CD4-positive, CD25-positive, alpha-beta regulatory T cell (primary cell): ENCODE results near the gene ARID1B. TPM values are rescaled to one million over a fixed set of nuclear protein-coding genes. Genes with fewer than 3 reads are reported as not detected.

ENCODE experiments used
- ATAC-seq, 2 donors: fragments of 150-1000 bp; cut with Tn5 transposase; one replicate each; pipeline ENCODE4 v1.10.0; 2021; ENCODE audit warnings: low read depth in 2 of 2, moderate number of reproducible peaks in 2 of 2, moderate library complexity in 1 of 2
- DNase-seq, 3 donors: peaks; one replicate each; pipeline versions ENCODE4 v3.0.0 to v3.0.0-alpha.2; 2012 to 2022; ENCODE audit warnings: mixed read lengths in 1 of 3
- H3K27ac ChIP-seq: one replicate; pipeline ENCODE4 v1.7.0; 2013; ENCODE audit warnings: mild to moderate bottlenecking, low read length; ENCODE audit not compliant: insufficient read depth, poor library complexity, severe bottlenecking
- H3K27me3 ChIP-seq: one replicate; pipeline ENCODE4 v1.7.0; 2013; ENCODE audit warnings: low read length; ENCODE audit not compliant: control insufficient read depth, insufficient read depth
- H3K36me3 ChIP-seq: one replicate; pipeline ENCODE4 v1.7.0; 2013; ENCODE audit warnings: mild to moderate bottlenecking, low read length, moderate library complexity; ENCODE audit not compliant: control insufficient read depth, insufficient read depth
- H3K4me1 ChIP-seq: 2 replicates; pipeline ENCODE4 v1.7.0; 2013; ENCODE audit warnings: mild to moderate bottlenecking, low read length; ENCODE audit not compliant: insufficient read depth, control insufficient read depth, poor library complexity, severe bottlenecking
- H3K4me3 ChIP-seq: one replicate; pipeline ENCODE4 v1.7.0; 2013; ENCODE audit warnings: low read depth, mild to moderate bottlenecking, low read length, moderate library complexity
- H3K9me3 ChIP-seq, 2 experiments: 1 replicate in 1 of 2; 2 replicates in 1 of 2; pipeline ENCODE4 v1.7.0; 2013; ENCODE audit warnings: low read length in 2 of 2, mild to moderate bottlenecking in 1 of 2, moderate library complexity in 1 of 2; ENCODE audit not compliant: control insufficient read depth in 2 of 2
- H3K27ac Mint-ChIP-seq, 3 donors: one replicate each; pipeline ENCODE4 v1.8.0; 2020 to 2022; ENCODE audit warnings: mild to moderate bottlenecking in 3 of 3, mixed read lengths in 3 of 3, moderate library complexity in 2 of 3
- H3K27me3 Mint-ChIP-seq: one replicate; pipeline ENCODE4 v1.8.0; 2022; ENCODE audit warnings: mild to moderate bottlenecking, mixed read lengths
- H3K36me3 Mint-ChIP-seq: one replicate; pipeline ENCODE4 v1.8.0; 2020; ENCODE audit warnings: mixed read lengths
- H3K4me1 Mint-ChIP-seq, 4 donors: one replicate each; pipeline ENCODE4 v1.8.0; 2020 to 2022; ENCODE audit warnings: mixed read lengths in 4 of 4, mild to moderate bottlenecking in 1 of 4
- H3K4me3 Mint-ChIP-seq, 4 donors: one replicate each; pipeline ENCODE4 v1.8.0; 2020 to 2022; ENCODE audit warnings: mild to moderate bottlenecking in 4 of 4, mixed read lengths in 4 of 4, moderate library complexity in 3 of 4
- H3K9me3 Mint-ChIP-seq, 7 donors: one replicate each; pipeline ENCODE4 v1.8.0; 2020 to 2022; ENCODE audit warnings: mixed read lengths in 7 of 7, mild to moderate bottlenecking in 3 of 7, moderate library complexity in 2 of 7
- polyA plus RNA-seq, 4 donors: library from polyadenylated mRNA; unstranded; fragments of 300-500 nt; fragmentation: Illumina TruSeq; gene quantifications; one replicate each; pipeline ENCODE4 v1.2.3, GENCODE V29; 2021
- total RNA-seq: library from RNA; stranded (reverse); gene quantifications from one replicate; pipeline ENCODE4 v1.2.3, GENCODE V29; 2022

The ARID1B gene
- total and polyA plus RNA-seq, 5 donors from 2014 or later, result 9.8 to 186 (median 12.4) TPM

DNA sequence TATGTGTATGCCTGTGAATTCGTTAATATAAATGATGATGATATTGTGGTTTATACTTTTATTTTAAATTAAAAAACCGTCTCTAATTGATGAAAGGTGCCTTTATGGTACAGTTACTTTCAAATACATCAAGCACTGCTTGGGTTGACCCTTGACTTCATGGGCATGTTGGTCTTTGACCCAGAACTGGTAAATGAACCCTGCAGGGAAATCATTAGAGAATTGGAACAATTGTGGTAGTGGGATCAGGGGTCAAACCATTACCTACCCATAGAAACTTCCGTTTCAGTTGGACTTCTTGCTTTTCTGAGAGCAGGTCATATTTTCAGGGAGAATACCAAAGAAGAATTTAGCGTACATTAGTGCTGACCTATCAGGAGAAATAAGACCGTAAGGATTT is 288.2 kb downstream of the ARID1B start:
- no peak for DNase-seq
- peaks cover 35 to 71% (median 54%) of the 10 kb centered on the region in 4 donors for H3K4me1 Mint-ChIP-seq

GRCh38 chr6:157066781-157067491 is 289.8 kb downstream of the ARID1B start:
- DNase-seq, result no peak
- H3K27me3 ChIP-seq, result no peaks in the 10 kb centered on the region
- H3K4me3 Mint-ChIP-seq, result peak overlapping the region in 1 of 4 donors; percentile 14
- no peak overlapping the region for H3K4me3 ChIP-seq
- no peak for ATAC-seq
- peaks cover 39 to 77% (median 59%) of the 10 kb centered on the region in 4 donors for H3K4me1 Mint-ChIP-seq
- H3K4me1 ChIP-seq, result peaks cover 31% of the 10 kb centered on the region
- H3K27me3 Mint-ChIP-seq, result no peaks in the 10 kb centered on the region
- peak overlapping the region in 2 of 3 donors; percentile 24 to 26 for H3K27ac Mint-ChIP-seq
- peaks cover 0 to 2% (median 0%) of the 10 kb centered on the region in 7 donors for H3K9me3 Mint-ChIP-seq
- no peaks in the 10 kb centered on the region for H3K9me3 ChIP-seq
- H3K36me3 ChIP-seq, result no peaks in the 10 kb centered on the region
- no peaks in the 10 kb centered on the region for H3K36me3 Mint-ChIP-seq
- no peak overlapping the region for H3K27ac ChIP-seq

More for the DNA sequence above, 288.2 kb downstream of the ARID1B start:
- Histone ChIP-seq H3K9me3 (no peaks in the 10 kb centered on the region), H3K4me1 (peaks cover 31% of the 10 kb centered on the region), H3K27me3 (no peaks in the 10 kb centered on the region), H3K4me3 (no peak overlapping the region), H3K27ac (no peak overlapping the region), H3K36me3 (no peaks in the 10 kb centered on the region)
- H3K9me3 Mint-ChIP-seq, result peaks cover 0 to 2% (median 0%) of the 10 kb centered on the region in 7 donors
- no peaks in the 10 kb centered on the region for H3K27me3 Mint-ChIP-seq
- no peak overlapping the region for H3K27ac Mint-ChIP-seq
- no peak for ATAC-seq
- H3K4me3 Mint-ChIP-seq, result peak overlapping the region in 1 of 4 donors; percentile 27
- no peaks in the 10 kb centered on the region for H3K36me3 Mint-ChIP-seq

DNA sequence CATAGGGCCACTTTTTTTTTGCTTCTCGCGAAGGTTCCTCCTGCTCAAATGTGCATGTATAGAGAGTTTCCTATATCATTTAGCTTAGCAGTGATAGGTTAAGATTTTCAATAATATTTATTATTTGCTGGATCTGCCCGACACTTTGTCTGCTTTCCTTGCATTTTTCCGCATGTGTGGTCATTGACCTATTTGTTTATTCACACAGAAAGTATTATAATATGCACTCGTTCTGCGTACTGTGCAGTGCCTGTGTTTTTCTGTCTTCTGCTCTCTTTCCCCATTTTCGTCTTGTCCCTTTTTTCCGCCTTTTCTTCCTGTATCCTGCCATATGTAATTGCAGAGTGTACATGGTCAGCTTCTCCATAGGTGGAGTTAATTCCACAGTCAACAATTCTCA is 290.3 kb downstream of the ARID1B start:
- Mint-ChIP-seq H3K4me1 (peaks cover 43 to 75% (median 60%) of the 10 kb centered on the region in 4 donors), H3K36me3 (no peaks in the 10 kb centered on the region), H3K27me3 (no peaks in the 10 kb centered on the region), H3K4me3 (no peak overlapping the region), H3K27ac (no peak overlapping the region), H3K9me3 (peaks cover 0 to 2% (median 0%) of the 10 kb centered on the region in 7 donors)
- DNase-seq (no peak), ATAC-seq (no peak)
- Histone ChIP-seq H3K27me3 (no peaks in the 10 kb centered on the region), H3K9me3 (no peaks in the 10 kb centered on the region), H3K4me3 (no peak overlapping the region), H3K27ac (no peak overlapping the region), H3K36me3 (no peaks in the 10 kb centered on the region), H3K4me1 (peaks cover 31% of the 10 kb centered on the region)

GRCh38 chr6:157068691-157069324 is 291.6 kb downstream of the ARID1B start:
- H3K9me3 Mint-ChIP-seq, result peaks cover 0 to 2% (median 0%) of the 10 kb centered on the region in 7 donors
- peaks cover 35 to 69% (median 54%) of the 10 kb centered on the region in 4 donors for H3K4me1 Mint-ChIP-seq
- Histone ChIP-seq H3K4me3 (peak overlapping the region; percentile 70), H3K36me3 (peaks cover 2% of the 10 kb centered on the region), H3K27me3 (no peaks in the 10 kb centered on the region), H3K4me1 (peaks cover 28% of the 10 kb centered on the region), H3K9me3 (no peaks in the 10 kb centered on the region), H3K27ac (peak overlapping the region; percentile 16)
- peaks cover 5% of the 10 kb centered on the region for H3K36me3 Mint-ChIP-seq
- peak overlapping the region; percentile 15 to 70 (median 47) for H3K4me3 Mint-ChIP-seq
- DNase-seq, result peak in 1 of 3 donors; percentile 66
- peak; percentile 62 to 68 for ATAC-seq
- H3K27me3 Mint-ChIP-seq, result no peaks in the 10 kb centered on the region
- peak overlapping the region; percentile 50 to 70 (median 62) for H3K27ac Mint-ChIP-seq

DNA sequence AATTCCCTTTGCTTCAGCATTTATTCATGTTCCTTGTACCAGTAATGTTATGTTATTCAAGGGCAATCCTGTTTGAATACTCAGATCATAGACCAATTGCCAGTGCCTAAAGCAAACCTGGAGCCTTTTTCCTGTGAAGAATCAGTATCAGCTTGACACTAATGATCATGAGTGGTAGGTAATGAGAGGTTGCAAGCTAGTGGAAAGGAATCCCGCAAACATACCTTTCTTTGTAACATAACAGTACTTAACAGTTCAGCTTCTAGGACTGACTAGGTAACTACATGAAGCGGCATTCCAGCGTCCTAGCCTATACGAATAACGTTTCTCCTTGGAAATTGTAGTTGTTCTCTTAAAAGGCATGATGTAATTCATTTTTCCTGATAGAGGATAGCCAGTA is 292.4 kb downstream of the ARID1B start:
- no peak overlapping the region for H3K27ac Mint-ChIP-seq
- peak overlapping the region; percentile 33 for H3K4me3 ChIP-seq
- peaks cover 2% of the 10 kb centered on the region for H3K36me3 ChIP-seq
- no peaks in the 10 kb centered on the region for H3K27me3 Mint-ChIP-seq
- peaks cover 0 to 2% (median 0%) of the 10 kb centered on the region in 7 donors for H3K9me3 Mint-ChIP-seq
- peaks cover 35 to 66% (median 56%) of the 10 kb centered on the region in 4 donors for H3K4me1 Mint-ChIP-seq
- H3K27me3 ChIP-seq, result no peaks in the 10 kb centered on the region
- H3K36me3 Mint-ChIP-seq, result peaks cover 10% of the 10 kb centered on the region
- H3K4me1 ChIP-seq, result peaks cover 28% of the 10 kb centered on the region
- no peak for DNase-seq
- no peak overlapping the region for H3K4me3 Mint-ChIP-seq
- no peaks in the 10 kb centered on the region for H3K9me3 ChIP-seq
- ATAC-seq, result no peak
- H3K27ac ChIP-seq, result no peak overlapping the region

- Histone ChIP-seq H3K9me3 (no peaks in the 10 kb centered on the region), H3K36me3 (peaks cover 2% of the 10 kb centered on the region), H3K27ac (no peak overlapping the region), H3K4me3 (no peak overlapping the region), H3K4me1 (peaks cover 28% of the 10 kb centered on the region), H3K27me3 (no peaks in the 10 kb centered on the region)
- peak overlapping the region in 1 of 3 donors; percentile 22 for H3K27ac Mint-ChIP-seq
- peak overlapping the region in 1 of 4 donors; percentile 13 for H3K4me3 Mint-ChIP-seq
- peaks cover 14% of the 10 kb centered on the region for H3K36me3 Mint-ChIP-seq
- H3K9me3 Mint-ChIP-seq, result peaks cover 0 to 2% (median 0%) of the 10 kb centered on the region in 7 donors
- DNase-seq (no peak), ATAC-seq (no peak)
- peaks cover 39 to 69% (median 58%) of the 10 kb centered on the region in 4 donors for H3K4me1 Mint-ChIP-seq
- H3K27me3 Mint-ChIP-seq, result no peaks in the 10 kb centered on the region
These were observed 293.4 kb downstream of the ARID1B start for GRCh38 chr6:157070403-157071107.

- Mint-ChIP-seq H3K27ac (no peak overlapping the region), H3K27me3 (no peaks in the 10 kb centered on the region), H3K9me3 (no peaks in the 10 kb centered on the region), H3K36me3 (peaks cover 20% of the 10 kb centered on the region), H3K4me1 (peaks cover 42 to 70% (median 61%) of the 10 kb centered on the region in 4 donors), H3K4me3 (no peak overlapping the region)
- Histone ChIP-seq H3K27me3 (no peaks in the 10 kb centered on the region), H3K4me3 (no peak overlapping the region), H3K27ac (no peak overlapping the region), H3K9me3 (no peaks in the 10 kb centered on the region), H3K36me3 (peaks cover 2% of the 10 kb centered on the region), H3K4me1 (peaks cover 33% of the 10 kb centered on the region)
- ATAC-seq, result no peak
- no peak for DNase-seq
These were observed 294.9 kb downstream of the ARID1B start for GRCh38 chr6:157072128-157072527.
